SKM-1 treated with dmso at 0.1 percent for 144 hours (cell line): Measurements from ENCODE around the gene RPS23.

Experiments
- DNase-seq: peaks from one replicate; lab custom pipeline; 2025; ENCODE audit not compliant: unreplicated experiment; lab: John Stamatoyannopoulos, UW

Gene RPS23

GRCh38 chr5:82277987-82278710 lies at the start of gene RPS23:
RPS23 (minus strand) TSS chr5:82278354; CDS start chr5:82278323, 31 bp downstream.
- peak; percentile 92 for DNase-seq

DNA sequence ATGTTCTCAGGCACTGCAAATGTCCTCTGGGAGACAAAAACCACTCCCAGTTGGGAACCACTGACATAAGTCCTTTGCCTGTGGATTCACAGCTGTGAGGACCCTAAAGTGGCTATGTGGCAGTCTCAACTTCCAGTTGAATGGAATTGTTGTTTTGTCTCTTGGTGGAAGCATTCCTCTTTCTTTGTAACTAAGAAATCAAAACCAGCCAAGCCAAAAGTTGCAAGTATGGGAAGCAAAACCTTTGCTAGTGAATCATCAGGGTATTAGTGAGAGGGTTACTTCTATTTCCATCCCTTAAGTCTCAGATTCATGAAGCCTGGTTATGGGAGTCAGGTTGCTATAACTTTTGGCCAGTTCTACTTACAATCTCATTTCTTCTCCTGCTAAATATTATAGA lies 49.8 kb upstream of the RPS23 start:
- no peak for DNase-seq

DNA sequence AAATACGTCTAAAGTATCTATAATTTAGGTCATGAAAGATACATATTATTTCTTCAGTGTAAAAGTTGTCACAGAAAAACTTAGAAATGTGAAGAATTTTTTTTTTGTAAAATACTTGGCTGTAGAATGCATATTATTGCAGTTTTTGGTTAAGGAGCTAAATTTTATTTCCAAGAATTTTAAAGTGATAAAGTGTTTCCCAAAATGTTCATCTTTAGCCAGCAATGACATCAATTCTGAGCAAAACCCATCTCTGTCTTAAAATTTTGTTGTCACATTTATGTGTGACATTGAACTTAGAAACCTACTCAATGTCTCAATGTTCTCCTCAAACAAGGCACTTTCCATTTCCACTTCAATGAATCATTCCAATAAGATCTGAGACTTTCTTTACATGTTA lies 47.8 kb upstream of the RPS23 start:
- DNase-seq: no peak

DNA sequence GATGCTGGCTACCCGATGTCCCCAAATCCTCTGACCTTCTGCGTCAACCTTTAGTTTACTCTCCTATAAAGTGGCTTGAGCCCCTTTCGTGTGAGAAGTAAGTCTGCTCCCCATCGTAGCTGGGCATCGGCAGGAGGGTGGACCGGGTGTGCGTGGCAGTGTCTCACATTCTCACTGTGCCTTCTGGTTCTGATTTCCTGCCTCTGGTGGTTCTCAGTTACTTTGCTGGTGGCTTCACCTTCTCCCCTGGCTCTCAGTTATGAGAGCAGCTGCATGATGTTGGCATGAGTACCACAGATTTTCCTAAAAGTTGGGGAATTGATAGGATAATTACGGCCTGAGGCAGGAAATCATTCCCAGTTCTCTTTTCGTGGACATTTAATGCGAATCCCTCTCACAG lies 47.0 kb upstream of the RPS23 start:
- DNase-seq: no peak

DNA sequence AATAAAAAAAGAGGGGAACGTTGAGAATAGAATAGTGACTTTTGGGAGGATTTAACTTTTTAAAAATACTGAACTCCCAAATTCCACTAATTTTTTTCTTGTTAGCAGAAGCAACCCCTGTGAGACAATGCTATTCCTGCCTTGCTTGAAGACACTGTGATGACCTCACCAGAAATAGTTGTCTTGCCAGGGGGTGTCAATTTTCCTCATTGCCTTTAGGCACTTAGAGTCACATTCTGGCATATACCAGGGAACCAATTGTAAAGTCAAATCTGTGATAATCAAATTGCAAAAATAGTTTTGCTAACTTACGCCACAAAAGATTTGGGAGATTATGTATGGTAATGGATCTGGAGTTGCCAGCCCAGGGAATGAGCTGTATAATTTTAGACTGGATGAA lies 42.8 kb upstream of the RPS23 start:
- no peak for DNase-seq

DNA sequence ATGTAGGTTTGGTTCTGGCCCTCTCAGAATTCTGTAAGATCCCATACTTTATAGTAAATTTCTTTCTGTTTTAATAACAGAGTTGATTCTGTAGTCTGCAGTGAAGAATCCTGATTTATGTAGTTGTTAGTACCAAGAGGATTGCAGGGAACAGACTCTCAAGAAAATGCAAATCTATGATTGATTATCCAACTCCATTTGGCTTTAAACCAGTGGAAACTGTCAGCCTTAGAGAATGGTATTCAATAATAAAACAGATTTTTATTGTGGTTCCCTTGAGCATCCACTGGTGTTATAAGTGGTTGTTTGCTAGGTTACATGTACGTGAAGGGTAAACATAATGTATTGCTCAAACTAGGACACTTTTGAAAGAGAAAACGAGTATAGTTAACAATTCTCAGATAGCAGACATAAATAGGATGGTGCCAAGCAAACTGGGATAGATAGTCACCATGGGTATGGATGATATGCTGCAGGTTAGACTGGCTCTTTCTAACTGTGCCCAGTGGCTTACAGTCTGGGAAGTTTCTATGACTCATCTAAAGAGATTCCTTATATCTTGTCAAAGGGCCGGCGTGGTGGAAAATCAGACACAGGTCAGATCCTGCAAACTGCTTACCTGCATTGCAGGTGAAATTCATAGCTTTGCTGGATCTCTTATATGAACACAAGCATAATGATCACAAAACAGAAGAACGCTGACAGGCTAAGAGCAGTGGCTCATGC lies 41.7 kb upstream of the RPS23 start:
- DNase-seq: no peak

DNA sequence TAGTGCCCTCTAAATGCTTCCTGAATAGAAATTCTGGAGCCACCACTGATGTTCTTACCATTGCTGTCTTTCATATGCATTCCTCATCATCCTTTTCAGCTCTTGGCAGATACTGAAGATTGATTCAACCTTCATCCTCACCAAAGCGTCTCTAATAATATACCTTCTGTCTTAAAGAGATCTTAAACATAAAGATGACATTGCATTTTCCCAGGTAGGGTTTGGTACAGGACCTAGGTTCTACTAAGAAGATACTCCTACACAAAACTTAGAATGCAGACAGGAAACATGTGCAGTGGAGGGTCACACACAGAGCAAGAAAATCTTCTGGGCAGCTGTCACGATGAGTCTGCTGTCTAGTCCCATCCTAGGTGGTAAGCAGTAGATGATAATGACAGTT lies 41.0 kb upstream of the RPS23 start:
- no peak for DNase-seq

DNA sequence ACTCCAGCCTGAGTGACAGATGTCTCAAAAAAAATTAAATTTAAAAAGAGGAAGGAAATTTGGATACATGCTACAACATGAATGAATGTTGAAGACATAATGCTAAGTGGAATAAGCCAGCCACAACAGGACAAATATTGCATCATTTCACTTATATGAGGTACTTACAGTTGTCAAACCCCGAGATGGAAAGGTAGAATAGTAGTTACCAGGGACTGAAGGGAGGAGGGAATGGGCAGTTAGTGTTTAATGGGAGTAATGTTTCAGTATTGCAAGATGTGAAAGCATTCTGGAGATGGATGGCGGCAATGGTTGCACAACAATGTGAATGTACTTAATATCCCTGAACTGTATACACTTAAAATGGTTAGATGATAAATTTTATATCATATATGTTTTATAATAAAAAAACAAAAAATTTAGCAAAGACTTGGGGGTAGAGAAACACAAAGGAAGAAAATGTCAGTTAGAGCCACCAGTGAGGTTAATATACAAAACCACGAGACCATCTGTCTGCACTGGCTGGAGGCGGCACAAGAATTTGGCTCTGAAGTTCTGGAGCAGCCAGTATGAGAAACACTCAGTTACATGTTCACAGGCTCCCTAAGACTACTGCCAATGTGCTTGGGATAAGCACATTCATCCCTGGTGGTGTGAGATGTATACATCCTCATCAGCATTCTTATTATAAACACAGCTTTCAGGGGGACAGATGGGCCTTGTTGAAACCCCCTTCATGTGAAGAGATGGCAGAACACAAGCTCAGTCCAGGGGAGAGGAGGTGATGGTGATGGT lies 37.0 kb upstream of the RPS23 start:
- no peak for DNase-seq

GRCh38 chr5:82313016-82313415 lies 34.9 kb upstream of the RPS23 start:
- no peak for DNase-seq

DNA sequence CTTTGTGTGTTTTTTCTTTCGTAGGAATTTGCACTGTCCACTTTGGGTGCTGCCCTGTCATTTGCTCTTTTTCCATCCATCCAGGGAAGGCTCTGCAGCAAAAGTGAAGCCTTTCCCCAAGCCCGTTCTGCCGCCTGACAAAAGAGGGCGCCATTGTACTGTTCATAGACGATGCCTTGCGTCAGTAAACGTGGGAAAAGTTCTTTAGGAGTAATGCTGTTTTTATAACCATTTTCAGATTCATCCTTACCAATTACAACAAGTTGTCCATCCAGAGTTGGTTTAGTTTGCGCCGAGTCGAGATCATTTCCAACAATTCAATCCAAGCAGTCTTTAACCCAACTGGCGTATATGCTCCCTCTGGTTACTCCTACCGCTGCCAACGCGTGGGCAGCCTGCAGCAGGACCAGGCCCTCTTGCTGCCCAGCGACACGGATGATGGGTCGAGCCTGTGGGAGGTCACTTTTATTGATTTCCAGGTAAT lies 34.3 kb upstream of the RPS23 start:
- DNase-seq: peak; percentile 31

- DNase-seq: no peak
These were observed 31.0 kb upstream of the RPS23 start for GRCh38 chr5:82309091-82309531.

DNA sequence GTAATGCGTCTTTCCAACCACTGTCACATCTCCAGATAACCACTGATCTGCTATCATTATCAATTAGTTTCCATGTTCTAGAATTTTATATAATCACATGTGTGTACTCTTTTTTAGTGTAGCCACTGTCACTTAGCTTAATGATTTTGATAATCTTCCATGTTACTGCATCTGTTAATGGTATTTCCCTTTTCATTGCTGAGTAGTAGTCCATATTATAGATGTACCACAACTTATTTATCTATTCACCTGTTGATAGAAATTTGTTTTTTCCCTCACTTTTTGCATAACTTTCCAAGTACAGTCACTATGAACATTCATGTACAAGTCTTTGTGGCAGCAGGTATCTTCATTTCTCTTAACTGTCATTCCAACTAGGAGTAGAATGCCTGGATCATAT lies 30.3 kb upstream of the RPS23 start:
- DNase-seq: no peak

GRCh38 chr5:82307451-82307850 lies 29.3 kb upstream of the RPS23 start:
- no peak for DNase-seq

GRCh38 chr5:82306151-82306550 lies 28.0 kb upstream of the RPS23 start:
- DNase-seq: no peak

GRCh38 chr5:82301190-82301589 lies 23.0 kb upstream of the RPS23 start:
- no peak for DNase-seq

DNA sequence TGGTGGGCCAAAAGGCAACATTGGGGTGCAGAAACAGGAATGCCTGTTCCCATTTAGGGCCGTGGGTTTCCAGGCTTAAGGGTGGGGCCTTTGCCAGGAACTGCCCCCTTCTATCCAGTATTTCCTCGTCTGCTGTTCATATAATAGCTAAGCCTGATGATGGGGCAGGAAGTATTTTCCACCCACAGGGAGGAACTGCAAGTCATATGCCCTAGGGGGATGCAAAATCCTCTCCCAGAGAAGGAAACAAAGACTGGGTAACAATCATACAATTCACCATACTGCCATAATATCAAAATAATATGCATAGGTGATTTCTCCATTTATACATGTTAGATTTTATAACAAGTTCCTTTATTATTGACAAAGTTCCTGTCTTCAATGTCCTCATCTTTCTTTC lies 20.5 kb upstream of the RPS23 start:
- DNase-seq: no peak

DNA sequence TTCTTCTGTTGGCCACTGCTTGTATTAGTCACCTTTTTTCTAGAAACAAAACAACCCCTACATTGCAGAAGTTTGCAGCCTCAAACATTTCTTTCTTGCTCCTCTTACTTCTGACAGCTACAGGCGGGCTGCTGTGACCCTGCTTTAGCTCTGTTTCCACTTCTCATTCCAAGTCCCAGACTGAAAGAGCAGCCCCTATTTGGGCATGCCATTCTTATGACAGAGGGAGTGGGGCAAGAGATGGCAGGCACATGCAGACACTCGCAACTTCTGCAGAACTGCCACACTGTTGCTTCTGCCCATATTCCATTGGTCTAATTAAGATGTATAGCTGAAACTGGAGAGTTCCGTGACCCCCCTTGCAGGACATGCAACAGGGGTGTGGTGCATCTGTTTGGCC lies 19.6 kb upstream of the RPS23 start:
- no peak for DNase-seq

GRCh38 chr5:82296929-82297328 lies 18.8 kb upstream of the RPS23 start:
- no peak for DNase-seq

GRCh38 chr5:82295959-82296531 lies 17.9 kb upstream of the RPS23 start:
- DNase-seq: no peak

DNA sequence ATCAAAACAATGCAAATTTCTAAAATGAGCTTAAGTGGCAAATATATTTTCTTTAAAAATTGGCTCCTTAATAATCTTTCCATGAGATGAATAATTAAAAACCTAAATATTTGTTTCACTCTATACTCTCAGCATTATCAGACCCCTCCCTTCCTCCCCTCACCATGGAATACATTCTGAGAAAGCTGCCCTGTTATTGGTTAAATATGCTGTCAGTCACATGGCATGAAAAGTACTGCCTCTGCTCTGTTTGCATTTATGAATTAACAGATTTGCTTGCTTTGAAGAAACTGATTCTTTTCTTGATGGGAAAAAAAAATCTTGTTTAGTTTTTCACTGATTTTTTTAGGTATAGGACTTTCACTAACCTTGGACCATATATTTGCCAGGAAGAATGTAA lies 17.0 kb upstream of the RPS23 start:
- no peak for DNase-seq

DNA sequence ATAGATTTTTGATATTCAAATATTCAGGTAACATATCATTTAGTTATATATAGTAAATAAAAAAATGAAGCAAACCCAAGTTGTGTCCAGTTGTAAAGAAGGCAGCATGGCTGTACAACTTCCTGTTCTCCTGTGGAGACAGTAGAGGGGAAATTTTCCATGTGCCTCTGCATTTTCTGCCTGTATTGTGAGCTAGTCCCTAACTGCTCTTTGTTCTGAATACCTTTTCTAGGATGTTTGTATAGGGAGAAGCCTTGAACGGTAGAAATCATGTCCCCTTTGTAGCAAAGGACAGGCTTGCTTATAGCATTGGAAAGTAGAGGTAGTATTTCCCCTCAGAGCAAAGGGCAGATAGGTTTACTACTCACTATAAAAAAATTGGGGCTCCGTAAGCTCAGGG lies 13.3 kb upstream of the RPS23 start:
- no peak for DNase-seq
